ENCODE measurements around the gene UBXN6. TPM values are rescaled to one million over a fixed set of nuclear protein-coding genes. Genes with fewer than 3 reads are reported as not detected.

Gene UBXN6
- total and polyA plus RNA-seq, 10 donors, result 72.3 to 146 (median 91.4) TPM

DNA sequence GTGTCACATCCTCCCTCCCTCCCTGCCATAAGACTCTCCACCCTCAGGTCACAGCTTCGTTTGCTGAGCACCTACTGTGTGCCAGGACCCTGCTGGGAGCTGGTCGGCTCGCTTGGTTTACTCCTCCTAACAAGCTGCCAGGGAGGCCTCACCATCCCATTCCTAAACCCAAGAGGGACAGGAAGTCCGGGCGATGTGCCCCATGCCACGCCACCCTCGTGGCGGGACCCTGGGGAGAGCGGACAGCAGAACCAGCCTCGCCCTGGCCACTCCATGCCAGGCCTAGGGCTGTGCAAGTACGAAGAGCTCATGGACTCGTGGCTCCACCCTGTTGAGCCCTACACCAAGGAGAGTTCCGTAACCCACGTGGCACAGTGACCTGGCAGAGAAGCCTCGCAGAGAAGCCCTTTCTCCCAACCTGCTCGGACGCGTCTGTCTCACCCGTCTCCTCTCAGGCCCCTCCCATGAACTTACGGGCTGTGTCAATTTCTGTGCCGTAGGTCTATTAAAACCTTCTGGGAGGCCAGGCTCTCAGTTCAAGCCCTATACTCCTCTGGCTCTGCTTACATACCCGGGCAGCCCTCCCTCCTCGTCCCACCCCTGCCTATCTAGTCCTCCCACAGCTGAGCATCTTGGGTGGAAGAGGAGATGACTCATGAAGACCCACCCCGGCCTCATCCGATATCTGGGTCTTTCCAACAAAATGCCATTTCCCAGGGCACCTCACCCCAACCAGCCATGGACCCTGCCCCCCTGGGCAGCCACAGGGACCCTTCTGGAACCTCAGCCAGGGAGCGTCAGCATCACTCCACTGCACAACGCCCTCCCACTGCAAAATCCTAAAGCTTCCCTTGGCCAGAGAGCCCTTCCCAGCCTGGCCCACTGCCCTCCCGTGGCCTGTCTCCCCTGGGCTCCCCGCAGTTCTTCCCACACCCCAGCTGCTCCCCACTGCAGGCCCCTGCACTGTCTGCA lies 2.6 kb downstream of the UBXN6 start:
- WGBS, 5 donors, result 73 to 86% (median 80%) methylated on average over 21 to 29 of the region's 29 CpGs
- Histone ChIP-seq H3K9me3 (no peaks in the 10 kb centered on the region), H3K27ac (peak overlapping the region in 5 of 8 donors; percentile 1 to 94 (median 89))

GRCh38 chr19:4453232-4454179 lies 4.1 kb downstream of the UBXN6 start:
- TF ChIP-seq, protein P1, sequence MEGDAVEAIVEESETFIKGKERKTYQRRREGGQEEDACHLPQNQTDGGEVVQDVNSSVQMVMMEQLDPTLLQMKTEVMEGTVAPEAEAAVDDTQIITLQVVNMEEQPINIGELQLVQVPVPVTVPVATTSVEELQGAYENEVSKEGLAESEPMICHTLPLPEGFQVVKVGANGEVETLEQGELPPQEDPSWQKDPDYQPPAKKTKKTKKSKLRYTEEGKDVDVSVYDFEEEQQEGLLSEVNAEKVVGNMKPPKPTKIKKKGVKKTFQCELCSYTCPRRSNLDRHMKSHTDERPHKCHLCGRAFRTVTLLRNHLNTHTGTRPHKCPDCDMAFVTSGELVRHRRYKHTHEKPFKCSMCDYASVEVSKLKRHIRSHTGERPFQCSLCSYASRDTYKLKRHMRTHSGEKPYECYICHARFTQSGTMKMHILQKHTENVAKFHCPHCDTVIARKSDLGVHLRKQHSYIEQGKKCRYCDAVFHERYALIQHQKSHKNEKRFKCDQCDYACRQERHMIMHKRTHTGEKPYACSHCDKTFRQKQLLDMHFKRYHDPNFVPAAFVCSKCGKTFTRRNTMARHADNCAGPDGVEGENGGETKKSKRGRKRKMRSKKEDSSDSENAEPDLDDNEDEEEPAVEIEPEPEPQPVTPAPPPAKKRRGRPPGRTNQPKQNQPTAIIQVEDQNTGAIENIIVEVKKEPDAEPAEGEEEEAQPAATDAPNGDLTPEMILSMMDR (IDR thresholded peaks at IDR 0.05 in 8 of 11, conservative IDR thresholded peaks at IDR 0.05 in 3 of 11), result no peak
- TF ChIP-seq POLR2A (IDR thresholded peaks at IDR 0.05), result no peak
- peak; percentile 8 to 56 (median 15) for TF ChIP-seq POLR2AphosphoS5 (IDR thresholded peaks at IDR 0.05)
- H3K4me1 ChIP-seq, result peaks cover 0 to 38% (median 29%) of the 10 kb centered on the region in 6 donors
- intact Hi-C loops (cut with DNase I; ENCODE audit: low total_unique reads), result no loop called here
- H3K4me3 ChIP-seq, result no peak overlapping the region
- no peaks in the 10 kb centered on the region for H3K9me3 ChIP-seq
- no peaks in the 10 kb centered on the region for H3K27me3 ChIP-seq (replicated peaks in 1 of 7)
- WGBS, 5 donors, result 80 to 94% (median 81%) methylated on average over 21 to 34 of the region's 34 CpGs
- no peak for DNase-seq
- H3K36me3 ChIP-seq, result peaks cover 5 to 70% (median 56%) of the 10 kb centered on the region in 6 donors
- H3K27ac ChIP-seq, result no peak overlapping the region

More for the DNA sequence above, 2.6 kb downstream of the UBXN6 start:
- TF ChIP-seq, protein P1 (IDR thresholded peaks at IDR 0.05 in 8 of 11, conservative IDR thresholded peaks at IDR 0.05 in 3 of 11), result no peak
- TF ChIP-seq POLR2A (IDR thresholded peaks at IDR 0.05) (no peak), POLR2AphosphoS5 (IDR thresholded peaks at IDR 0.05) (peak in 2 of 3 donors; percentile 5 to 41)
- intact Hi-C loops (cut with DNase I; ENCODE audit: low total_unique reads), result no loop called here
- no peak for DNase-seq
- peaks cover 3 to 55% (median 41%) of the 10 kb centered on the region in 6 donors for H3K36me3 ChIP-seq
- H3K27me3 ChIP-seq (replicated peaks in 1 of 7), result no peaks in the 10 kb centered on the region
- peak overlapping the region in 1 of 8 donors; percentile 82 for H3K4me3 ChIP-seq
- peaks cover 0 to 38% (median 29%) of the 10 kb centered on the region in 6 donors for H3K4me1 ChIP-seq

- H3K27ac ChIP-seq, result no peak overlapping the region
- no peak for DNase-seq
- TF ChIP-seq POLR2A (IDR thresholded peaks at IDR 0.05) (no peak), POLR2AphosphoS5 (IDR thresholded peaks at IDR 0.05) (peak in 1 of 3 donors; percentile 42)
- 81 to 94% (median 90%) methylated on average over 15 to 24 of the region's 24 CpGs for WGBS, 5 donors
- peaks cover 0 to 31% (median 23%) of the 10 kb centered on the region in 6 donors for H3K4me1 ChIP-seq
- H3K36me3 ChIP-seq, result peaks cover 9 to 81% (median 67%) of the 10 kb centered on the region in 6 donors
- no peak overlapping the region for H3K4me3 ChIP-seq
- no peaks in the 10 kb centered on the region for H3K9me3 ChIP-seq
- no peaks in the 10 kb centered on the region for H3K27me3 ChIP-seq (replicated peaks in 1 of 7)
- intact Hi-C loops (cut with DNase I; ENCODE audit: low total_unique reads), result no loop called here
Measured at GRCh38 chr19:4452230-4452990, 5.2 kb downstream of the UBXN6 start.

DNA sequence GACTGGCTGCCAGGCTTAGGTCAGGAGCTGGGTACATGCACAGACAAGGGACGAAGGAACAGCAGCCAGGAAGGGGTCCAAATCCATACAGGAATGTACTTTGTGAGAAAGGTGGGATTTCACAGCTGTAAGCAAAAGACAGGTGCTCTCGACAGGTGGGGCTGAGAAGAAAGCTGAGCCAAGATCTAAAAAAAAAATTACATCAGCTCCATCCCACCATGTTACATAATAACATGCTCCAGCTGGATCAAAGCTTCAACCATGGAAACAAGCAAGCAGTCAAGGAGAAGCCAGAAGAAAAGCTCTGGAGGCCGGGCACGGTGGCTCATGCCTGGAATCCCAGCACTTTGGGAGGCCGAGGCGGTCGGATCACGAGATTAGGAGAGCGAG lies 8.0 kb downstream of the UBXN6 start:
- WGBS, 5 donors, result 93 to 99% (median 97%) methylated on average over 9 of the region's 9 CpGs
- H3K4me3 ChIP-seq, result no peak overlapping the region
- no peaks in the 10 kb centered on the region for H3K9me3 ChIP-seq
- TF ChIP-seq, protein P1 (IDR thresholded peaks at IDR 0.05 in 8 of 11, conservative IDR thresholded peaks at IDR 0.05 in 3 of 11), result no peak
- TF ChIP-seq POLR2A (IDR thresholded peaks at IDR 0.05) (no peak), POLR2AphosphoS5 (IDR thresholded peaks at IDR 0.05) (no peak)
- no peak for DNase-seq
- no peaks in the 10 kb centered on the region for H3K27me3 ChIP-seq (replicated peaks in 1 of 7)
- intact Hi-C loops (cut with DNase I; ENCODE audit: low total_unique reads), result no loop called here
- no peak overlapping the region for H3K27ac ChIP-seq
- peaks cover 9 to 100% (median 95%) of the 10 kb centered on the region in 6 donors for H3K36me3 ChIP-seq
- peaks cover 0 to 7% (median under 1%) of the 10 kb centered on the region in 6 donors for H3K4me1 ChIP-seq
